Right hindlimb (tissue), 1 donor: ENCODE data around the gene FLT3.
"Not testable (repeated sequence)": the region's sequence is repeated elsewhere in the genome, so short reads cannot be mapped to it uniquely, and the experiment has no call there.

ENCODE experiments used
- DNase-seq: peaks from one replicate; pipeline ENCODE4 v3.0.0-alpha.2; 2018

FLT3 gene

GRCh38 chr13:28099396-28100149 is 803 bp downstream of the FLT3 start:
- DNase-seq, result no peak

DNA sequence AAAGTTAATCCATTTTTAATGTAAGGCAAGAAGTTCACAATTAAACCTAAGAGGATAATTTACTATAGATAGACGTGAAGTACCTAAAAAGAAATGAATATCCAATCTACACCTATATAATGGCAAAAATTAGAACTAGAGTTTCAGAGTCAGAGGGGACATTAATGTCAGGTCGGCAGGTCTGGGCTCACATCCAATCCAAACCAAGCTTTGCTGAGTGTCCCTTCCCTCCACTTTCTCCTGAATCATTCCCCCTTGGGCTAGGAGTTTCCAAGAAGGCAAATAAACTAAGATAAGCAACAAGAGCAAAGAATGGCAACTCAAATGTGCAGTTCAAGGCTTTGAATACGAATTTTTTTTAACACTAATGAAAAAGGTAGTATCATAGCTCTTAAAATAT is 2.9 kb downstream of the FLT3 start:
- no peak for DNase-seq

DNA sequence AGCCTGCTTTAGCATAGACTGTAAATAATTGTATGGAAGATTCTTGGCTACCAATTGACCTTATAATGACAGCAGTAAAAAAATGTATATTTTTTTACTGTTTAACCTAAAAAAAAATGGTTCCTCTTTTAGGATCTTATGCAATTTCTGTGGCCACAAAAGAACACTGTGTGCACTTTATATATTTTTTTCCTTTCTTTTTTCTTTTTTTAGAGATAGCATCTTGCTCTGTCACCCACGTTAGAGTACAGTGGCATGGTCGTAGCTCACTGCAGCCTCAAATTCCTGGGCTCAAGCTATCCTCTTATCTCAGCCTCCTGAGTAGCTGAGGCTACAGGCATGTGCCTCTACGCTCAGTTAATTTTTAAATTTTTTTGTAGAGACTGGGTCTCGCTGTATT is 6.1 kb downstream of the FLT3 start:
- DNase-seq, result no peak

GRCh38 chr13:28093881-28094280 is 6.5 kb downstream of the FLT3 start:
- DNase-seq, result no peak

- DNase-seq, result no peak
Observed at GRCh38 chr13:28092431-28092830, 7.9 kb downstream of the FLT3 start.

DNA sequence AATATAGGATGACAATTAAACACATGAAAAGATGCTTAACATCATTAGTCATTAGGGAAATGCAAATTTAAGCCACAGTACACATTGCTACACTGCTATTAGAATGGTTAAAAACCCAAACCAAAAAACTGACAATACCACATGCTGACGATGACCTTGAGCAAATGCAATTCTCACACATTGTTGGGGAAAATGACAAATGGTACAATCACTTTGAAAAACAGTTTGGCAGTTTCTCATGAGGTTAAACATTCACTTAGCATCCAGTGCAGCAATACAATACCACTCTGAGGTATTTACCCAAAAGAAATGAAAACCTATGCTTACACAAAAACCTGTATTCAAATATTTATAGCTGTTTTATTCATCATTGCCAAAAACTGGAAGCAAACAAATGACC is 11.3 kb downstream of the FLT3 start:
- DNase-seq, result no peak

- DNase-seq, result not testable (repeated sequence)
Observed at GRCh38 chr13:28077820-28078219, 22.6 kb downstream of the FLT3 start.

DNA sequence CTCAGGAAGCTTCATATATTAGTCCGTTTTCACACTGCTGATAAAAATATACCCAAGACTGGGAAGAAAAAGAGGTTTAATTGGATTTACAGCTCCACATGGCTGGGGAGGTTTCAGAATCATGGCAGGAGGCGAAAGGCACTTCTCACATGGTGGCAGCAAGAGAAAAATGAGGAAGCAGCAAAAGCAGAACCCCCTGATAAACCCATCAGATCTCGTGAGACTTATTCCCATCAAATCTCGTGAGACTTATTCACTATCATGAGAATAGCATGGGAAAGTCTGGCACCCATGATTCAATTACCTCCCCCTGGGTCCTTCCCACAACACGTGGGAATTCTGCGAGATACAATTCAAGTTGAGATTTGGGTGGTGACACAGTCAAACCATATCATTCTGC is 23.1 kb downstream of the FLT3 start:
- no peak for DNase-seq

GRCh38 chr13:28071424-28071823 is 29.0 kb downstream of the FLT3 start:
- no peak for DNase-seq

DNA sequence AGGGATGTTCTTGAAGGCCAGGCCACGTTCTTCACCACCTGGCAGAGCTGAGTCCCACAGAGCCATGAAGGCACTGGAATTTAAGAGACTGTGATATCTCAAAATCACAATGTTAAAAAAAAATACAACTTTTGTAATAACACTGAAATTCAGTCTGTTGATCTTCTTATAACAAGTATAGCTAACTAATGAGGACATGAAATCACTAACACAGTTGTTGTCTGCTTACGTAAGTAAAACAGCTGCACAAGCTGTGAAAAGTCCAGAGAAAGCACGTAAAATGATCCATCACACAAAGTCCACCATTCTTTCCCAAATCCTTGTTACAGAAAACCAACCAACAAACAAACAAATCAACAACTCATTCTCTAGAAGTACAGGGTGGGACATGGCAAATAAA is 32.9 kb downstream of the FLT3 start:
- DNase-seq, result no peak

GRCh38 chr13:28058866-28059613 is 41.3 kb downstream of the FLT3 start:
- DNase-seq, result no peak

DNA sequence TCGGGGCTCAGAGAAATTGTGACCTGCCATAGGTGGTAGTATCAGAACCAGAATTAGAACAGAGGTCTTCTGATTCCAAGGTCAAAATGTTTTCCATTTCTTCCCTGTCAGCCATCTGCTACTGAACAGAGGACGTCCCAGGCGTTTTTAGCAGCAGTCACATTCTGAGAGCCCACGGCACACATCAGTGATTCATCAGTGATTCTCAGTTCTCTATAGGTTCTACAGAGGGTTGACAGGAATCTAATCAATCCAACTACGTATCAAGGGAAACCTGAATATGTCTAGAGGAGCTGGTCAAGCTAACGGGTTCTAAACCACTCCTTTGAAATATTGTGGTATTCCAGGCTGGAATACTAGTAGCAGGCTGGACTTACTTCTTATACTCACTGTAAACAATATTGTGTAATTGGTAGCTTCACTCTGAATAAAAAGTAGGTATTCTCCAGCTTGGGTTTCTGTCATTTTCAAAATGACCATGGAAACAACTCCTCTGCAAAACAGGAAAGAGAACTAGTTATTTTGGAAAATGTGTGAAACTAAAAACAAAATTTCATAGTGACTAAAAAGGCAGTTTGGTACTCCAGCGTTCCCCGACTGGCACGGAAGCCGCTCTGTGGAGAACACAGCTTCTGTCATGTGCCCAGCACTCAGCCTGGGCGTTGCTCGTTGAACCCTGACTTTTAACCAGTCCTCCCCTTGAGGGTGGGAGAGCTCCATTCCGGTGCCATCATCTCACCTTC is 43.2 kb downstream of the FLT3 start:
- DNase-seq, result no peak

DNA sequence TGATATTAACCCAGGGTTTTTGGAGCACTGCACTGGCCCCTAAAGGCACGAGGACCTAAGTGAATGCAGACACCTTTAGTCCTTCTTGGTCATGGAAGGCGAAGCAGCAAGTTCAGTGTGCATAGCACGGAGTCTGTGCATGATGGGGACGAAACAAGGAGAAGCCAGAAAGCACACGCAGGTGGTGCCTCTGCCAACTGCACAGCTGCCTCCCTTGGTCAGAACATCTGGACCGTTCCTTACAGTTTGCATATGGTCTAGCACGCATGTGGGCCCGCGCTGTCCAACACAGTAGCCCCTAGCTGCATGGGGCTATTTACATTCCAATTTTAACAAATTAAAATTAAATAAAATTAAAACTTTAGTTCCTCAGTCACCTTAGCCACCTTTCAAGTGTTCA is 44.0 kb downstream of the FLT3 start:
- DNase-seq, result no peak

- DNase-seq, result no peak
Observed at GRCh38 chr13:28055357-28055756, 45.0 kb downstream of the FLT3 start.

DNA sequence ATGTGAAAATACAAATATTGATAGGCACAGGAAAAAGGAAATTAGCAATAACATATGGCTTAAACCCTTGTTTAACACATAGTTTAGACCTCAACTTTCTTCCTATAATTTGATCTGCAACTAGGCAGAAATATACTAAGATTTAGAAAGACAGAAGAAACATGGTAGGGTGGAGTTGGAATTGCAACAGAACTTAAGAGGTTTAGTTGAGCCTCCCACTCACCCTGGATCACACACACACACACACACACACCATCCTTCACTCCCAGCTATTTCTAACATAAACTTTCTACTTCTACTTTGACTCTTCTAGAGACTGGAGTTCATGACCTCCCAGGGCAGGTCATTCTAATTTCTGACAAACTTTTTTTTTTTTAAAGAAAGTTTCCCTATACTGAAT is 47.4 kb downstream of the FLT3 start:
- DNase-seq, result no peak

GRCh38 chr13:28049880-28050875 is 50.2 kb downstream of the FLT3 start:
- DNase-seq, result no peak

DNA sequence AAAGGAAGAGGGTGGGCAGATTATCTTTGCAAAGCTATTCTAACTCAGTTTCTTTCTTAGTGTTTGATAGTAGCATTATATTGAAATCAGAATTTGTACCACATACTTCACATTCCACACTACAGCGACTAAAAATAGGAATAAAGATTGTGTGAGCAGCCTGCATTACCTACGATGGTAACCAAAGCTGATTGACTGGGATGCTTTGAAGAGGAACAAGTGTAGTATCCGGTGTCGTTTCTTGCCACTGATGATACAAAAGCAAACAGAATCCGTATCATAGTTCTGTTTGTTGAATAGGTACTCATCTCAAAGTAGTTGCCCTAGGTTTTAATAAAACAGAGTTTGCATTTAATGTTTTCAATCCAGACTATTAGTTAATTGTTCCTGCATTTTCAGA is 51.2 kb downstream of the FLT3 start:
- no peak for DNase-seq

GRCh38 chr13:28048768-28049167 is 51.6 kb downstream of the FLT3 start:
- DNase-seq, result no peak

DNA sequence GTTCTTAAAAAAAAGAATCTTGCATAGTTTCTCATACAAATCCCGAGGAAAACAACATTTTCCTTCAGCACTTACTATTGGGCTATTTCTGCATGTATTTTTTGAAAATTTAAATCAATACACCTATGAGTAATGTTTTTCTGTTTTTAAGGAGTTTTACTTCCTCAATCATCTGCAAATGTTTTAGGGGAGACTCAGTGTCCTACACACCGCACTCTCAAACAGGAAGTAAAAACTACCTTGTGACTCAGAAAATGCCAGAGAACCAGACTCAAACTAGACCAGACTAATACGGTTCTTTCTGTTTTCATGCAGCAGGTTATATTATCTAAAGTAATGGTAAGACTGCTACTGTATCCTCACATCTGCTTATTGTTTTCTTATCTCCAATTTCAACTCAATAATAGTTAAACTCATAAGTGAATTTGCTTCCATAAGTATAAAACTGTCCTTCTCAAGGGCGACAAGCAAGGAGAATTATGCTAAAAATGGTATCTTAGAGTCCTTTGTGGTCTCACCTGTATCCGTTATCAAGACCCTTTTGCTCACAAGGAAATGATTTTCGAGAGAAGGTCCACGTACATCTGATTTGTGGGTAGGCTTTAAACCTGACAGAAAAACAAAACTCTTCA is 52.5 kb downstream of the FLT3 start:
- no peak for DNase-seq

GRCh38 chr13:28046981-28047380 is 53.4 kb downstream of the FLT3 start:
- DNase-seq, result no peak

DNA sequence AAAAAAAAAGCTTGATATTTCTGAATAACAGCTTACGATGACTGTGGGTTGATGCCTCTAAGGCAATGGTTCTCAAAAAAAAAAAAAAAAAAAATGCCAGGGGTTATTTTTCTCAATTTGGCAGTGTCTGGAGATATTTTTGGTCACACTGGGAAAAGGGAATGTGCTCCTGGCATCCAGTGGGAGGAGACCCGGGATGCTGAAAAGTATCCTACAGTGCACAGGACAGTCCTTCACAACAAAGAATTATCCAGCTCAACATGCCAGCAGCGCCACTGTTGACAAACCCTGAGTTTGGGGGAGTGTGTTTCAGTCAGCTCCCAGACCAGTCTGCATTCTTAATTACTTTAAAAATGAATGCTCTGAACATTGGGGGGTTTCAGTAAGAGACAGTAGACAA is 54.5 kb downstream of the FLT3 start:
- no peak for DNase-seq

DNA sequence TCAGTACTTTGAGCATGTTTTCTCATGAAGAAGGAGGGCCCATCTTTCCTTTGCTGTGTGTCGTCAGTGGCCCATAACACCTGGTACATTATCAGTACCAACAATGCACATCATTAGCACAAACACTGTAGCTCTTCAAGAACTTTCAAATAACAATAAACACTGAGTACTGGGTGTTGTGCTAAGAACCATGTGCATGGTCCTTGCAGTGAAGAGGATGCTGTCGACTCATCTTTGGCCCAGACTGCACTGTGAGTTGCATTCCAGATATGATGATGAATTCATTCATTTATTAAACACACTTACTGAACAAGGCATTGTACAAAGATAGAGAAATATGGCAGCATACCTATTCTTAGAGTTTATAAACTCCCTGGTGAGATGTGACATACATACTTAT is 55.8 kb downstream of the FLT3 start:
- no peak for DNase-seq
